Endodermal cell (in vitro differentiated cells): ENCODE results near the gene SFPQ. TPM values are rescaled to one million over a fixed set of nuclear protein-coding genes. Genes with fewer than 3 reads are reported as not detected.
"Not testable (repeated sequence)": the region's sequence is repeated elsewhere in the genome, so short reads cannot be mapped to it uniquely, and the experiment has no call there.

Experiments used
- DNase-seq: peaks from one replicate; pipeline ENCODE4 v3.0.0-alpha.2; 2017
- H3K27ac ChIP-seq: 2 replicates; pipeline ENCODE4 v1.5.1; 2013; ENCODE audit warnings: mild to moderate bottlenecking, low read depth, low read length, moderate library complexity
- H3K27me3 ChIP-seq: 2 replicates; pipeline ENCODE4 v1.6.1; 2013; ENCODE audit warnings: mild to moderate bottlenecking, low read length, moderate library complexity; ENCODE audit not compliant: insufficient read depth, control insufficient read depth, poor library complexity, severe bottlenecking
- H3K36me3 ChIP-seq: 2 replicates; pipeline ENCODE4 v1.7.0; 2013; ENCODE audit warnings: mild to moderate bottlenecking, low read length, moderate library complexity; ENCODE audit not compliant: control insufficient read depth, insufficient read depth
- H3K4me1 ChIP-seq: one replicate; pipeline ENCODE4 v1.7.0; 2013; ENCODE audit warnings: low read length; ENCODE audit not compliant: control insufficient read depth, insufficient read depth
- H3K4me3 ChIP-seq: 2 replicates; pipeline ENCODE4 v1.5.1; 2013; ENCODE audit warnings: mild to moderate bottlenecking, low read length, moderate library complexity
- H3K9ac ChIP-seq: 2 replicates; pipeline ENCODE4 v1.6.1; 2013; ENCODE audit warnings: mild to moderate bottlenecking, low read length, moderate library complexity; ENCODE audit not compliant: poor library complexity, severe bottlenecking; ENCODE audit errors: extremely low read depth
- H3K9me3 ChIP-seq: 2 replicates; pipeline ENCODE4 v1.6.1; 2013; ENCODE audit warnings: mild to moderate bottlenecking, low read length, moderate library complexity; ENCODE audit not compliant: control insufficient read depth
- H3K27ac Mint-ChIP-seq: 2 replicates; pipeline ENCODE4 v1.8.0; 2020; ENCODE audit warnings: mixed read lengths
- H3K27me3 Mint-ChIP-seq: 2 replicates; pipeline ENCODE4 v1.8.0; 2021; ENCODE audit warnings: mild to moderate bottlenecking, mixed read lengths; ENCODE audit not compliant: insufficient read depth
- H3K36me3 Mint-ChIP-seq: 2 replicates; pipeline ENCODE4 v1.8.0; 2020; ENCODE audit warnings: low read depth, mixed read lengths
- H3K4me1 Mint-ChIP-seq: 2 replicates; pipeline ENCODE4 v1.8.0; 2020; ENCODE audit warnings: mixed read lengths
- H3K4me3 Mint-ChIP-seq: 2 replicates; pipeline ENCODE4 v1.8.0; 2020; ENCODE audit warnings: mild to moderate bottlenecking, moderate library complexity, mixed read lengths
- H3K9me3 Mint-ChIP-seq: 2 replicates; pipeline ENCODE4 v1.8.0; 2020; ENCODE audit warnings: mild to moderate bottlenecking, mixed read lengths
- CTCF ChIP-seq: fragments of 200-600 bp; sonication (generic); conservative IDR thresholded peaks from 2 replicates; pipeline ENCODE4 v1.5.0; 2021; ENCODE audit warnings: antibody characterized with exemption, mild to moderate bottlenecking
- WGBS, 2 experiments: methylation state at CpG; one replicate each; pipeline versions ENCODE4 v1.1.5 to v1.1.7; 2013; ENCODE audit warnings: missing lambda C conversion rate in 2 of 2, mixed read lengths in 1 of 2; ENCODE audit not compliant: insufficient coverage in 1 of 2, insufficient read length in 1 of 2; 5-methylcytosine and 5-hydroxymethylcytosine counted together
- total RNA-seq, 2 donors: library from RNA; stranded (reverse); fragmentation: NEBNext Ultra II Directional in 1 of 2; extraction: Animal tissue kit (Norgen Biotek cat#: 25700) in 1 of 2; gene quantifications; 2 replicates in 1 of 2; 3 replicates in 1 of 2; pipeline ENCODE4 v1.2.1, GENCODE V29; 2021

The SFPQ gene
- total RNA-seq, 2 donors from 2014 or later, result 350 to 491 TPM

GRCh38 chr1:35143737-35144508 lies 49.0 kb downstream of the SFPQ start:
- Histone ChIP-seq H3K9ac (no peak overlapping the region), H3K9me3 (no peaks in the 10 kb centered on the region), H3K4me3 (no peak overlapping the region), H3K27ac (no peak overlapping the region), H3K36me3 (no peaks in the 10 kb centered on the region), H3K27me3 (no peaks in the 10 kb centered on the region), H3K4me1 (no peaks in the 10 kb centered on the region)
- Mint-ChIP-seq H3K36me3 (no peaks in the 10 kb centered on the region), H3K9me3 (no peaks in the 10 kb centered on the region), H3K4me1 (no peaks in the 10 kb centered on the region), H3K4me3 (no peak overlapping the region), H3K27me3 (no peaks in the 10 kb centered on the region), H3K27ac (no peak overlapping the region)
- DNase-seq, result no peak
- TF ChIP-seq CTCF, result no peak
- 91 to 92% methylated on average over 9 to 12 of the region's 12 CpGs for WGBS, 2 experiments

- not testable (repeated sequence) for DNase-seq, H3K9ac ChIP-seq, H3K4me3 Mint-ChIP-seq, H3K27ac ChIP-seq, H3K36me3 ChIP-seq, H3K4me1 Mint-ChIP-seq, H3K9me3 Mint-ChIP-seq, H3K4me3 ChIP-seq, H3K9me3 ChIP-seq, H3K27me3 ChIP-seq, H3K27me3 Mint-ChIP-seq, H3K27ac Mint-ChIP-seq, H3K36me3 Mint-ChIP-seq, H3K4me1 ChIP-seq
- WGBS, 2 experiments, result 93 to 98% methylated on average over 9 of the region's 9 CpGs
Observed at GRCh38 chr1:35142728-35143127, 50.2 kb downstream of the SFPQ start.

GRCh38 chr1:35142294-35142693 lies 50.7 kb downstream of the SFPQ start:
- H3K9ac ChIP-seq, H3K9me3 Mint-ChIP-seq, H3K4me3 ChIP-seq, DNase-seq, H3K36me3 ChIP-seq, H3K27ac Mint-ChIP-seq, H3K4me3 Mint-ChIP-seq, H3K27ac ChIP-seq, H3K9me3 ChIP-seq, H3K27me3 ChIP-seq, H3K4me1 Mint-ChIP-seq, H3K27me3 Mint-ChIP-seq, H3K4me1 ChIP-seq, H3K36me3 Mint-ChIP-seq: not testable (repeated sequence)

- not testable (repeated sequence) for H3K4me3 Mint-ChIP-seq, H3K36me3 ChIP-seq, H3K4me3 ChIP-seq, H3K27ac Mint-ChIP-seq, H3K27ac ChIP-seq, H3K9ac ChIP-seq, H3K4me1 Mint-ChIP-seq, DNase-seq, H3K27me3 Mint-ChIP-seq, H3K27me3 ChIP-seq, H3K36me3 Mint-ChIP-seq, H3K4me1 ChIP-seq, H3K9me3 ChIP-seq
- 89 to 94% methylated on average over 3 to 5 of the region's 5 CpGs for WGBS, 2 experiments
- H3K9me3 Mint-ChIP-seq, result peaks cover 26% of the 10 kb centered on the region
Observed at GRCh38 chr1:35137590-35137989, 55.4 kb downstream of the SFPQ start.
